Measurements from ENCODE around the gene FGD3. TPM values are rescaled to one million over a fixed set of nuclear protein-coding genes. Genes with fewer than 3 reads are reported as not detected.
"Not testable (repeated sequence)": the region's sequence is repeated elsewhere in the genome, so short reads cannot be mapped to it uniquely, and the experiment has no call there.

FGD3 gene
- total RNA-seq, 1 experiment from 2014 or later, result 0.65 TPM

DNA sequence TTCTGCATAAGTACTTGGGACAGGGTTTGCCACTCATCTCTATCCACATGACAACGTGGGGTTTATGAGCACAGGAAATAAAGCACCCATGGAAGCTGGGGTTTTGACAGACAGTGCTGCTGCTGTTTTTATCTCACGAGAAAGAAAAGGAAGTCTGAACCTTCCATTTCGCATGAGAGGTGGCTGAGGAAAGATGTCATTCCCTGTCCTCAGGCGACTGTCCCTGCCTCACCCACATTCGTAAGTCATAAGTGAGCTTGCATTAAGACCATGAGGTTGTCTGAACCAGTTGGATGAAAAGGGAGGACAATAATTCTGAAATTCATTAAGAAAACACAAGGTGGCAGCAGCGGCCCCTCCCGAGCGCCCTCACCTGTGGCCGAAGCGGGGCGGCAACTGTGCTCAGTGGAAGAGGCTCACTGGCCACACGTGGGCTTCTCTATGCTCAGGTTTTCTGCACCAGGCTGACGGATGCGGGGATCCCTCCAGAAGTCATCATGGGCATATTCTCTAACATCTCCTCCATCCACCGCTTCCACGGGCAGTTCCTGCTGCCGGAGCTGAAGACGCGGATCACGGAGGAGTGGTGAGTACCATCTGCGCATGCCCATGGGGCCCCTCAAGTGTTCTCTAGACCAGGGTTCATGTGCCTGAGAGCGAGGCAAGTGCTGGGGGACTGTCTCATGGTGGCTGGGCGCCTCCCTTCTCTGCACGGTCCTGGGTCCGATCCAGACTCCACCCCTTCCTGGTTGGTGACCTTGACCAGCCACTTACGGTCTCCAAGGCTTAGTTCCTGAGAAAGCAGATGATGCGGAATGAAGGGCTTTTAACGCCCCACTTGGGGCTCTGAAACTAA, 56.5 kb downstream of the FGD3 start:
- no peak overlapping the region for H3K4me3 ChIP-seq
- H3K27me3 ChIP-seq, result no peaks in the 10 kb centered on the region
- H3K4me1 ChIP-seq, result no peaks in the 10 kb centered on the region
- H3K36me3 ChIP-seq, result no peaks in the 10 kb centered on the region
- no peak overlapping the region for H3K27ac ChIP-seq
- DNase-seq, result peak; percentile 44 to 76
- H3K9me3 ChIP-seq (replicated peaks), result no peaks in the 10 kb centered on the region

DNA sequence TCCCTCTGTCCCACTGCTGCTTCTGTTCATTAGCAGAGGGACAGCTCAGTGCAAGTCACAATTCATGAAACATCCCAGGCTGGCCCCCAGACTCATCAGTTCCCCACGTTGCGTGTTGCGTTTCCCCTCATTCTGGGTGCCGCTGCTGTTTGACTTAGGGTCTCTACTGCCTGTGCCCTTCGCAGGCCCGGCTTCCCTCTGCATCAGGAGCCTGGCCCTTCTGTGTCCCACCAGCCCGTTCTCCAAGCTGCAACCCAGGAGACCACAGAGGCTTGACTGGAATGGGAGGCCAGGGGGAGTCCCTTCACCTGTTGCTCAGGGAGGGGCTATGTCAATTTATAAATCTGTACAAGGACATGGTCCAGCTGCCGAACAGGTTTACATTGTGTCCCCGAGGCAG, 57.2 kb downstream of the FGD3 start:
- Histone ChIP-seq H3K27ac (no peak overlapping the region), H3K36me3 (no peaks in the 10 kb centered on the region), H3K9me3 (replicated peaks) (no peaks in the 10 kb centered on the region), H3K4me1 (no peaks in the 10 kb centered on the region), H3K27me3 (no peaks in the 10 kb centered on the region), H3K4me3 (no peak overlapping the region)
- DNase-seq, result no peak

DNA sequence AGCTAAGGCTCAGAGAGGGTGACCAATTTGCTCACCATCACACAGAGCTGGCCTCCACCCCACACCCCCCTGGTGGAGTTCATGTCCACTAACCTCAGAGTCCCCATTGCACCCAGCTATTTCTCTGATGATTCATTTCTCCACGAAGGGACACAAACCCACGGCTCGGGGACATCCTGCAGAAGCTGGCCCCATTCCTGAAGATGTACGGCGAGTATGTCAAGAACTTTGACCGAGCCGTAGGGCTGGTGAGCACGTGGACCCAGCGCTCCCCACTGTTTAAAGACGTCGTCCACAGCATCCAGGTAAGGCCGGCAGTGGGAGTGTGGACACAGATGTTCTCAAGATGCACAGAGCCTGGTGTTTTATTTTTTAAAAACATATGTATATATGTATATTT, 58.6 kb downstream of the FGD3 start:
- Histone ChIP-seq H3K36me3 (no peaks in the 10 kb centered on the region), H3K4me3 (no peak overlapping the region), H3K27ac (no peak overlapping the region), H3K27me3 (no peaks in the 10 kb centered on the region), H3K9me3 (replicated peaks) (no peaks in the 10 kb centered on the region), H3K4me1 (no peaks in the 10 kb centered on the region)
- DNase-seq, result no peak

DNA sequence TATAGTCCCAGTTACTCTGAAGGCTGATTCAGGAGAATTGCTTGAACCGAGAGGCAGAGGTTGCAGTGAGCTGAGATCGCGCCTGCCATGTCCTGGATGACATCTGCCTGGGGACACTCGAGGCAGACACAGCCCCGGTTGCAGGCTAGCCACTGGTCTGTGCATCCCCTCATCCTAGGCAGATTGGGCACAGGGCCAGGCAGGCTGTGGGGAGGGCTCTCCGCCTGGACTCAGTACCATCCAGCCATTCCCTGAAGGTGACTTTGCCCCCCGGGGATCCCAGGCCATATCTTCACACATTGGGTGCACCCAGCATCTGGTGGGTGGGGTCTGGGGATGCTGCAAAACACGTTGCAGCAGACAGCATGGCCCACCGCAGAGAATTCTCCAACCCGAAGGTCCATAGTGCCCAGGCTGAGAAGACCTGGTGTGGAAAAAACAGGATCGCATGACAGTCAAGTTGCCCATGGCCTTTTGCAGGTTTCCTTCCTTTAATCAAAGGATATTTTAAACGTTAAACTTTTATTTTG, 60.3 kb downstream of the FGD3 start:
- DNase-seq, result no peak

DNA sequence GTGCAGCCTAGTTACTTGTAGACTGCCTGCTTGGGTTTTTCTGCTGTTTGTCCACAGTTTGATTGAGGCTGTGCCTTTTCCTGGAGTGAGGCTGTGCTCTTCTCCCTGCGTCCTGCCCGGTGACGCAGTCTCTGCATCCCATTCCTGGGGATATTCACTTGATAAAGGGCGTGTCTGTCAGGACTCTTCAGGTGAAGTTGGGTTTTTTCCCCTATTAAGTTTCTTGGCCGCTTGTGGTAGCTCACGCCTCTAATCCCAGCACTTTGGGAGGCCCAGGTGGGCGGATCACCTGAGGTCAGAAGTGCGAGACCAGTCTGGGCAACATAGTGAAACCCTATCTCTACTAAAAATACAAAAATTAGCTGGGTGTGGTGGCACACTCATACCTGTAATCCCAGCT, 61.1 kb downstream of the FGD3 start:
- DNase-seq, result no peak

More for the DNA sequence above, 60.3 kb downstream of the FGD3 start:
- Histone ChIP-seq H3K27me3 (no peaks in the 10 kb centered on the region), H3K4me1 (no peaks in the 10 kb centered on the region), H3K36me3 (no peaks in the 10 kb centered on the region), H3K27ac (no peak overlapping the region), H3K9me3 (replicated peaks) (no peaks in the 10 kb centered on the region), H3K4me3 (no peak overlapping the region)

DNA sequence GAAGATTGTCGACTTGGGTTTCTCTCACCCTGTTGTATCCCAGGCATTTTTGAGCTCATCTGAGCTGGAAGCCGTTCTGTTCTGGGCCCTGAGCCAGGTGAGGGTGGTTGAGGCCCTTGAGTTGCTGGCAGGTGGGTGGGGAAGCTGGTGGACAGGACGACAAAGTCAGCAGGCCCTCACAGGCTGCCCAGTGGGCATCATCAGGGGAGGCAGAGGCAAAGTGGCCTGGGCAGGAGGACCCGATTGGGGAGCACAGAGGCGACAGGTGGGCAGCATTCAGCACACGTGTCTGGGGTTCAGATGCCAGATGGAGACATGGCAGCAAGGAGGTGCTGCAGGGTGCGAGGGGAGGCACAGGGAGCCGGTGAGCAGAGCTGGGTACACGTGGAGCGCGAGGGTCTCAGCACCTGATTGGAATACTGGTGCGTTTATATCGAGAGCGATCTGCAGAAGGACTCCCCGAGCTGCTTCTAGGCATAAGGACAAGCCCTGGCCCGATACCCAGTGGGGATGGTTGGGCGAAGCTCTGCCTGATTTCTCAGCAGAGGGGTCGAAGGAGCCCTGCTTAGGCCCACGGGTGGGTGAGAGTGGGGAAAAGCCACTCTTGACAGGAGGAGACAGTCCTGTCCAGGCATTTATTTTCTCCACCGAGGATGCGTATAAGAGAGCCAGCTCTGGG, 62.2 kb downstream of the FGD3 start:
- H3K36me3 ChIP-seq, result no peaks in the 10 kb centered on the region
- no peak overlapping the region for H3K4me3 ChIP-seq
- H3K27ac ChIP-seq, result no peak overlapping the region
- DNase-seq, result no peak
- no peaks in the 10 kb centered on the region for H3K4me1 ChIP-seq
- no peaks in the 10 kb centered on the region for H3K27me3 ChIP-seq
- no peaks in the 10 kb centered on the region for H3K9me3 ChIP-seq (replicated peaks)

More for the DNA sequence above, 61.1 kb downstream of the FGD3 start:
- Histone ChIP-seq H3K9me3 (replicated peaks) (no peaks in the 10 kb centered on the region), H3K36me3 (no peaks in the 10 kb centered on the region), H3K4me3 (no peak overlapping the region), H3K4me1 (no peaks in the 10 kb centered on the region), H3K27me3 (no peaks in the 10 kb centered on the region), H3K27ac (no peak overlapping the region)

DNA sequence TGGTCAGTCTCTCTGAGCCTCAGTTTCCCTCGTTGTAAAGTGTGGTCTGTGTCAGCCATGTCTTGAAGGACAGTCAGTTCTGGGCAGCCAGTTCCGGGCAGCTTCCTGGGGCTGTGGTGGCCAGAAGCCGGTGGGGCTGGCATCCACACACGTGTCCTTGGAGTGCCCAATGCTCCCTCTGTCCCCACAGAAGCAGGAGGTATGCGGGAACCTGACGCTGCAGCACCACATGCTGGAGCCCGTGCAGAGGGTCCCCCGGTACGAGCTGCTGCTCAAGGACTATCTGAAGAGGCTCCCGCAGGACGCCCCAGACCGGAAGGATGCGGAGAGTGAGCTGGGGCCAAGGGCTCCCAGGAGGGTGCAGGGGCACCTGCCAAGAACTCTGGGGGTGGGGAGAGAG, 62.7 kb downstream of the FGD3 start:
- Histone ChIP-seq H3K36me3 (no peaks in the 10 kb centered on the region), H3K4me1 (no peaks in the 10 kb centered on the region), H3K27ac (no peak overlapping the region), H3K27me3 (no peaks in the 10 kb centered on the region), H3K4me3 (no peak overlapping the region), H3K9me3 (replicated peaks) (no peaks in the 10 kb centered on the region)
- DNase-seq, result no peak

DNA sequence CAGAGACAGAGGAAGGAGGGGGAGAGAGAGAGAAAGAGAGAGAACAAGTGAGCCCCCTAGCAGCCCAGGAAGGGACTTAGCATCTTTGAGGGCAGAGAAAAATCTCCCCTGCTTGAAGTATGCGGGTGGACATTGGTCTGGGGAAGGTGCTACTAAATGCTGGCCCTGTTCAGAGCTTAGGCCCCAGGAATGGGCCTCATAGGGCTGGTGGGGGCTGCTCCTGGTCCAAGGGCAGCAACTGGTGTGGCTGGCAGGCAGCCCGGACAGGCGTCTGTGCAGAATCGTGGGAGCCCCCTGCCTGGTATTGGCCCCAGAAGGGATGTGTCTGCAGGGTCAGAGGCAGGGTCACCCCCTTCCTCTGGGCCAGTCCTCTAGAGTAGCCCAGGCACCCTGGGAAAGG, 63.4 kb downstream of the FGD3 start:
- Histone ChIP-seq H3K36me3 (no peaks in the 10 kb centered on the region), H3K27ac (no peak overlapping the region), H3K27me3 (no peaks in the 10 kb centered on the region), H3K9me3 (replicated peaks) (no peaks in the 10 kb centered on the region), H3K4me1 (no peaks in the 10 kb centered on the region), H3K4me3 (no peak overlapping the region)
- no peak for DNase-seq

DNA sequence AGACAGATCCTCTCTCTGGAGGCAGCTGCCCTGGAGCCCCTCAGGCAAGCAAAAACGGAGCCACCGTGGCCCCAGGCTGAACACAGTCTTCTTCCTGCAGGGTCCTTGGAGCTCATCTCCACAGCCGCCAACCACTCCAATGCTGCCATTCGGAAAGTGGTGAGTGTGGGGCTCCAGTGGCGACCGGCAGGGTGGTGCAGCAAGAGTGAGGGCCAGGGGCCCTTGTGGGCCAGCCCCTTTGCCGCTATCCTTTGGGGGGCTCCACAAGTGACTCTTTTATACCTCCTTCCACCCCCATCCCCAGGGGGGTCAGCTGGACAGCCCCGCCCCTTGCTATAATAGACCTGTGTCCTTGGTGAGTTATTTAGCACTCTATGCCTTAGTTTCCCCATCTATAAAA, 63.8 kb downstream of the FGD3 start:
- Histone ChIP-seq H3K9me3 (replicated peaks) (no peaks in the 10 kb centered on the region), H3K27ac (no peak overlapping the region), H3K27me3 (no peaks in the 10 kb centered on the region), H3K4me3 (no peak overlapping the region), H3K36me3 (no peaks in the 10 kb centered on the region), H3K4me1 (no peaks in the 10 kb centered on the region)
- DNase-seq, result no peak

DNA sequence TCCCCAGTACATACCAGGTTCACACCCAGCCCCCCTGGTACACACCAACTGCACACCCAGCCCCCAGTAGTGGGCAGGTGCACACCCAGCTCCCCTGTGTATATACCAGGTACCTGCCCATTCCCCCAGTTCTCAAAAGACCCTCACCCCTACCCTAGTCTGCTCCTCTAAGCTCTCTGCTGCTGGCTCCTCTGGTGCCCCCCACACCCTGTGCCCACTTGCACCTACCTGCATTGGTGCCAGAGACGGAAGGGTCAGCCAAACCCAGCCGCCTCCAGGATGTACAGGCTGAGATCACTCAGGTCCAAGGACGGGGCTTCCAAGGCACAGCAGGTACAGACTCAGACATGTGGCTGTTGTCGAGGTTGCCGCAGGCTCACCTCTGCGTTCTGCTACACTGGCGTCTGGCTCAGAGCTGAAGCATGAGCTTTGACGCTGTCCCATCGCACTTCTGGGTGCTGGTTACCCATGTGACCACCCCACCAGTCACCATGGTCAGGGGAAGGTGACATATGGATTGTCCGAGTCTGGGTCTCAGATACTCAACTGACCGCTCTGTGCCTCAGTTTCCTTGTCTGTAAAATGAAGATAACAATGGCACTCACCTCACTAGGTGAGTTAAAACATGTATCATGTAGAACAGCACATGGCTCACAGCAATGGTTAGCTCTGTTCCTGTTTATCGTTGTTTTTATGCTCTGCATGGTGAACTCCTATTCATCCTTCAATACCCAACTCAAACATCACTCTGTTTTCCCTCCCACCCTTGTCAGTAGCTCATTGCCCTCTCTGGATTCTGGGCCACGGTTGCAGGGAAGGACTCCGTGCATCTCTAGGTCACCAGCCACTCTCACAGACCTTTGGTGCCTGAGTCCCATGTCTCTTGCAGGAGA, 65.9 kb downstream of the FGD3 start:
- Histone ChIP-seq H3K4me1 (no peaks in the 10 kb centered on the region), H3K27me3 (no peaks in the 10 kb centered on the region), H3K9me3 (replicated peaks) (no peaks in the 10 kb centered on the region), H3K27ac (no peak overlapping the region), H3K36me3 (no peaks in the 10 kb centered on the region), H3K4me3 (no peak overlapping the region)
- DNase-seq, result peak in 1 of 2 experiments; percentile 2

DNA sequence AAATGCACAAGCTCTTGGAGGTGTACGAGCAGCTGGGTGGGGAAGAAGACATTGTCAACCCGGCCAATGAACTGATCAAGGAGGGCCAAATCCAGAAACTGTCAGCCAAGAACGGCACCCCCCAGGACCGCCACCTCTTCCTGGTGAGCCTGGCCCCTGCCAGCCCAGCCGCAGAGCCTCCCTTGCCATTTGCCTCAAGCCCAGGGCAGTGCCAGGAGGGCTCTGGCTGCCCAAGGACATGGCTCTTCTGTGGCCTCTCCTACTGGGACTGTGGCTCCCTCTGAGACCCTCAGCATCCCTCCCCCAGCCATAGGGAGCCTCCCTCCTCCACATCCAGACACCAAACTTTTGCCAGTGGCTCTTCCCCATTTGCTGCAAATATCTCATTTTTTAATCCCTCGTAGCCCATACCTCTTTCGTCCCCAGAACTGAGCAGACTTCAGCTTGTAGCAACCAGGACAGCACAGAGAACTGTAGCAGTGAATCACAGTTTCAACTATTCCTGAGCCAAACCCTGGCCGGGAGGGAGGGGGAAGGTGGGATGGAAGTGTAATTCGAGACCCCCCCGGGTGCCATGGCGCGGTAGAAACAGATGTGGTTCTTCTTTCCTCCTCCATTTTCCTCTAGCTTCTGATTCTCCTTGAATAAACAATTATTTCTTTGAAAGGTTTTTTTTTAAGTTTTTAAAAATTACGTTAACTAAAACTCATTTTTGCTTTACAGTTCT, 66.7 kb downstream of the FGD3 start:
- H3K36me3 ChIP-seq, result no peaks in the 10 kb centered on the region
- no peaks in the 10 kb centered on the region for H3K4me1 ChIP-seq
- no peak overlapping the region for H3K27ac ChIP-seq
- no peak overlapping the region for H3K4me3 ChIP-seq
- H3K9me3 ChIP-seq (replicated peaks), result no peaks in the 10 kb centered on the region
- peak in 1 of 2 experiments; percentile 57 for DNase-seq
- H3K27me3 ChIP-seq, result no peaks in the 10 kb centered on the region

DNA sequence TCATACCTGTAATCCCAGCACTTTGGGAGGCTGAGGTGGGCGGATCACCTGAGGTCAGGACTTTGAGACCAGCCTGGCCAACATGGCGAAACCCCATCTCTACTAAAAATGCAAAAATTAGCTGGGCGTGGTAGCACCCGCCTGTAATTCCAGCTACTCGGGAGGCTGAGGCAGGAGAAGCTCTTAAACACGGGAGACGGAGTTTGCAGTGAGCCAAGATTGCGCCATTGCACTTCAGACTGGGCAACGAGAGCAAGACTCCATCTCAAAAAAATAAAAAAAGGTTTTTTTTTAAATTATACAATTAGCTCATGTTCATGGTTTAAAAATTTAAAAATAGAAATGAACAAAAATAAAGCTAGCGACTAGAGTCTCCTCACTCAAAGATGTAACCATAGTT, 67.9 kb downstream of the FGD3 start:
- not testable (repeated sequence) for H3K9me3 ChIP-seq (replicated peaks); H3K4me1 ChIP-seq; DNase-seq; H3K36me3 ChIP-seq; H3K27ac ChIP-seq; H3K4me3 ChIP-seq; H3K27me3 ChIP-seq

DNA sequence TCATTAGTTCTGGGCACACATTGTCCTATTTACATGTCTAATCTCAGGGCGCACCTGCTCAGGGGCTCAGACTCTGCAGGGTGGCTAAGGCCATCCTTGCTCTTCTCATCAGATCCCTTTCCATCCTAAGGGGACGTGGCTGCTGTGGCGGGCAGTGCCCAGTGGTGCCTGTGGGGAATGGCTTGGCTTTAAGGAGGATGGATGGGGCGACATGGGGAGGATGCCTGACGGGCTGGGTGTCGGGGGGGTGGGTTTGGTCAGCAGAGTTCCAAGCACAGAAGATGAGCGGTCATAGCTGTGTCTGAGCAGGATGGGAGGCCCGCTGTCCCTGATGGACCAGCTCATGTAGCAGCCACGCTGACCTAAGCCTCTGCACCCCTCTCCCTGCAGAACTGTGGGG, 70.3 kb downstream of the FGD3 start:
- Histone ChIP-seq H3K27me3 (0 out of 2 replicates have a peak, but pooled peaks cover 3% of the 10 kb centered on the region), H3K4me1 (peaks cover 5% of the 10 kb centered on the region; the same call in 1 of the 2 replicates), H3K27ac (no peak overlapping the region), H3K9me3 (replicated peaks) (no peaks in the 10 kb centered on the region), H3K4me3 (no peak overlapping the region), H3K36me3 (no peaks in the 10 kb centered on the region)
- DNase-seq, result no peak

DNA sequence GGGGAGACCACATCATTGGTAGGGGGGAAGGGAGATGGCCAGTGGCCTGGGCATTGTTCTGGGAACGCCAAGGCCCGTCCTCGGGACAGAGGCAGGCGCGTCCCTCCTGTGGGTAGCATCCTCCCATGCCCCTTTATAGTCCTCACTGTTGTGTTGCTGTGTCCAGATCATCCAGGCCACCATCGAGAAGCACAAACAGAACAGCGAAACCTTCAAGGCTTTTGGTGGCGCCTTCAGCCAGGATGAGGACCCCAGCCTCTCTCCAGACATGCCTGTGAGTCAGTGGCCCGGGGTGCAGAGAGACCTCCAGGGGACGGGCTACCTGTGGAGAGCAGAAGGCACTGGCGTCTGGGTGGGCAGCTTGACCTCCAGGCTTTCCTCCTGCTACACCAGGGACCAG, 72.8 kb downstream of the FGD3 start:
- Histone ChIP-seq H3K36me3 (no peaks in the 10 kb centered on the region), H3K9me3 (replicated peaks) (no peaks in the 10 kb centered on the region), H3K4me3 (no peak overlapping the region), H3K27me3 (0 out of 2 replicates have a peak, but pooled peaks cover 3% of the 10 kb centered on the region), H3K27ac (no peak overlapping the region), H3K4me1 (peaks cover 5% of the 10 kb centered on the region; the same call in 1 of the 2 replicates)
- DNase-seq, result no peak
